Kidney (tissue), 14 donors: ENCODE results near the gene SMARCA2. TPM values are rescaled to one million over a fixed set of nuclear protein-coding genes. Genes with fewer than 3 reads are reported as not detected.

Experiments used
- DNase-seq, 5 donors: peaks; one replicate each; pipeline ENCODE4 v3.0.0-alpha.2; 2013 to 2020
- FAIRE-seq: peaks from 2 replicates; lab custom pipeline; 2012; peaks lifted over from hg19 to GRCh38; lab: Jason Lieb, UNC
- H3K27ac ChIP-seq, 2 donors: one replicate each; pipeline ENCODE4 v1.7.0; 2013; ENCODE audit warnings: low read depth in 2 of 2, low read length in 2 of 2, inconsistent platforms in 1 of 2
- H3K27me3 ChIP-seq: one replicate; pipeline ENCODE4 v1.7.1; 2013; ENCODE audit warnings: low read length, inconsistent platforms; ENCODE audit not compliant: control insufficient read depth, insufficient read depth
- H3K36me3 ChIP-seq, 3 donors: one replicate each; pipeline versions ENCODE4 v1.7.0 to v1.7.1; 2013; ENCODE audit warnings: low read length in 3 of 3, control low read depth in 1 of 3, inconsistent platforms in 1 of 3; ENCODE audit not compliant: insufficient read depth in 3 of 3, control insufficient read depth in 2 of 3
- H3K4me1 ChIP-seq, 3 donors: one replicate each; pipeline versions ENCODE4 v1.7.0 to v1.7.1; 2013; ENCODE audit warnings: low read length in 3 of 3, inconsistent platforms in 1 of 3, low read depth in 1 of 3; ENCODE audit not compliant: control insufficient read depth in 2 of 3, insufficient read depth in 2 of 3
- H3K4me3 ChIP-seq, 3 donors: one replicate each; pipeline versions ENCODE4 v1.7.0 to v1.8.1; 2013; ENCODE audit warnings: low read length in 3 of 3, control low read depth in 1 of 3, inconsistent platforms in 1 of 3
- H3K9ac ChIP-seq, 3 donors: one replicate each; pipeline versions ENCODE4 v1.7.0 to v1.7.1; 2013; ENCODE audit warnings: low read length in 3 of 3, control low read depth in 1 of 3, inconsistent platforms in 1 of 3
- H3K9me3 ChIP-seq, 3 donors: one replicate each; pipeline versions ENCODE4 v1.7.0 to v1.7.1; 2013; ENCODE audit warnings: low read length in 3 of 3, control low read depth in 1 of 3, inconsistent platforms in 1 of 3; ENCODE audit not compliant: control insufficient read depth in 2 of 3, insufficient read depth in 1 of 3
- intact Hi-C: fragments of 100-400 bp; cut with DNase I; formaldehyde crosslinking; loops from one replicate; pipeline ENCODE4 v1.11.1; 2022
- polyA plus RNA-seq: library from polyadenylated mRNA; stranded (reverse); fragments of 350-450 nt; fragmentation: Illumina TruSeq; extraction: RNeasy Lipid Tissue Mini Kit (QIAGEN cat#74804); gene quantifications from one replicate; pipeline ENCODE4 v1.2.3, GENCODE V29; 2014; ENCODE audit warnings: low read depth, low replicate concordance; ENCODE audit not compliant: insufficient read depth
- total RNA-seq: library from RNA; stranded (reverse); fragmentation: NEBNext Ultra II Directional; extraction: Animal tissue kit (Norgen Biotek cat#: 25700); gene quantifications from one replicate; pipeline ENCODE4 v1.2.1, GENCODE V29; 2021
- TF ChIP-seq, protein P1 (sequence below): IDR thresholded peaks from 3 replicates; pipeline ENCODE4 v1.5.1; 2012; ENCODE audit warnings: mild to moderate bottlenecking, moderate library complexity, borderline replicate concordance; ENCODE audit not compliant: insufficient read depth; ENCODE audit errors: extremely low read depth
- donor health status: control.
- donor health status: control.
- donor health status: control.
- donor health status: control.
- donor health status: control.
- donor health status: DM: yes; HTN: yes; CAD: no.
- donor health status: Normal renal cell carcinoma (clear cell type).

SMARCA2 gene
- total and polyA plus RNA-seq, 2 donors from 2014 or later: 54.3 to 189 TPM

DNA sequence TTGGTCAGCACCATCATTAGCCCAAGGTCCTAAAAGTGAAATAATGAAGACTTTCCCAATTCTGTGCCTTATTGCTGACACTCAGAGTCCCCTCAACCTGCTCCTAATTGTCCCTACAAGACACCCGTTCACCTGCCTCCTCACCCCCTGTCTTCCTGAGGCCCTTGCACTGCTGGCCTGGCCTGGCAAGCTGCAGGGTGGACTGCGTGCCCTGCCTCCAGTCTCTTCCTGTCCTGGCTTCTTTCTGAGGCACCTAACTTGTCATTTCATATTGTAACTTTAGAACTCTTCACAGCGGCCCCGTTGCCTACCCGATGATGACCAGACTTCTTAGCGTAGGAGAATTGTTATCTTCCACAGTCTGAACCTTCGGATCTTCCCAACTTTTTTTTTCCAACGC lies 153.9 kb downstream of the SMARCA2 start:
- Histone ChIP-seq H3K27ac (no peak overlapping the region), H3K9me3 (no peaks in the 10 kb centered on the region), H3K4me3 (no peak overlapping the region), H3K9ac (no peak overlapping the region), H3K36me3 (peaks cover 0 to 13% (median 10%) of the 10 kb centered on the region in 3 donors), H3K27me3 (no peaks in the 10 kb centered on the region), H3K4me1 (no peaks in the 10 kb centered on the region)
- DNase-seq: no peak
- TF ChIP-seq, protein P1, sequence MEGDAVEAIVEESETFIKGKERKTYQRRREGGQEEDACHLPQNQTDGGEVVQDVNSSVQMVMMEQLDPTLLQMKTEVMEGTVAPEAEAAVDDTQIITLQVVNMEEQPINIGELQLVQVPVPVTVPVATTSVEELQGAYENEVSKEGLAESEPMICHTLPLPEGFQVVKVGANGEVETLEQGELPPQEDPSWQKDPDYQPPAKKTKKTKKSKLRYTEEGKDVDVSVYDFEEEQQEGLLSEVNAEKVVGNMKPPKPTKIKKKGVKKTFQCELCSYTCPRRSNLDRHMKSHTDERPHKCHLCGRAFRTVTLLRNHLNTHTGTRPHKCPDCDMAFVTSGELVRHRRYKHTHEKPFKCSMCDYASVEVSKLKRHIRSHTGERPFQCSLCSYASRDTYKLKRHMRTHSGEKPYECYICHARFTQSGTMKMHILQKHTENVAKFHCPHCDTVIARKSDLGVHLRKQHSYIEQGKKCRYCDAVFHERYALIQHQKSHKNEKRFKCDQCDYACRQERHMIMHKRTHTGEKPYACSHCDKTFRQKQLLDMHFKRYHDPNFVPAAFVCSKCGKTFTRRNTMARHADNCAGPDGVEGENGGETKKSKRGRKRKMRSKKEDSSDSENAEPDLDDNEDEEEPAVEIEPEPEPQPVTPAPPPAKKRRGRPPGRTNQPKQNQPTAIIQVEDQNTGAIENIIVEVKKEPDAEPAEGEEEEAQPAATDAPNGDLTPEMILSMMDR: no peak
- no peak for FAIRE-seq
- intact Hi-C loops: no loop called here

DNA sequence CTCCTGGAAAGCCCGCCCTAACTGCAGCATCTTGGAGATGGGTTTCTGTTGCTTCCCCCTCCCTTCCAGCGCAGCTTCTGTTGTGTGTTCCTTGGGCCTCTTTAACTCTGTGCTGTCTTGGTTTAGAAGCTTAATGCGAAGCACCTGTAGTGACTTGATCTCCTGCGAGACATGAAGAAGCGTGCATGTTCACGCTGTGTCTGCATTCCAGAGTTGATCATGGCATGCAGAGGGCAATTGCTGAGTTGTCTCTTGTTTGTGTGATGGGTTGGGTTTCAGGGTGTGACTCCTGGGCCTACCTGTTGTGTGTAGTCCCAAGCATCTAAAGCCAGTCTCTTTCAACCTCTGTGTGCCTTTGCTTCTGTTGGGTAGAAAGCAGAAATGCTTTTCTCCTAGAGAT lies 155.6 kb downstream of the SMARCA2 start:
- H3K9me3 ChIP-seq: no peaks in the 10 kb centered on the region
- H3K27me3 ChIP-seq: no peaks in the 10 kb centered on the region
- DNase-seq (no peak), FAIRE-seq (no peak)
- no peaks in the 10 kb centered on the region for H3K4me1 ChIP-seq
- H3K36me3 ChIP-seq: peaks cover 0 to 13% (median 10%) of the 10 kb centered on the region in 3 donors
- no peak overlapping the region for H3K27ac ChIP-seq
- no peak overlapping the region for H3K9ac ChIP-seq
- intact Hi-C loops: no loop called here
- TF ChIP-seq, protein P1: no peak
- H3K4me3 ChIP-seq: no peak overlapping the region

DNA sequence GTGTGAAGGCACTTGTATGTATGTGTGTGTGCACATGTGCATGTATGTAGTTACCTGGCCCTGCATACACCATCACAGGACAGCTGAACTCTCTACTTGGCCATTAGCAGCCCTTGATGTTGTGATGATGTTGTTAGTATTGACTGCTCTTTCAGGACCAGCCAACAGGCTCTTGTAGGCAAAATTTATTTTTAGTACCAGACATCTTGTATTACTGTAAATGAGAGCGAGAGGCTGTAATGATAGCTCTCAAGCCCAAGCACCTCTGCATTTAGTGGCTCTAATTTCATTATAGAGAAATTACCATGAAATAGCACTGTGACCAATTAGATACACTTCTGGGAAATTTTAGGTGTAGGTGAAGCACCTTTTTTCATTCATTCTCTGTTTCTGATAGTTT lies 158.0 kb downstream of the SMARCA2 start:
- Histone ChIP-seq H3K9me3 (no peaks in the 10 kb centered on the region), H3K9ac (no peak overlapping the region), H3K27ac (no peak overlapping the region), H3K27me3 (no peaks in the 10 kb centered on the region), H3K36me3 (peaks cover 0 to 13% (median 10%) of the 10 kb centered on the region in 3 donors), H3K4me3 (no peak overlapping the region), H3K4me1 (no peaks in the 10 kb centered on the region)
- intact Hi-C loops: no loop called here
- DNase-seq (no peak), FAIRE-seq (no peak)
- TF ChIP-seq, protein P1: no peak

DNA sequence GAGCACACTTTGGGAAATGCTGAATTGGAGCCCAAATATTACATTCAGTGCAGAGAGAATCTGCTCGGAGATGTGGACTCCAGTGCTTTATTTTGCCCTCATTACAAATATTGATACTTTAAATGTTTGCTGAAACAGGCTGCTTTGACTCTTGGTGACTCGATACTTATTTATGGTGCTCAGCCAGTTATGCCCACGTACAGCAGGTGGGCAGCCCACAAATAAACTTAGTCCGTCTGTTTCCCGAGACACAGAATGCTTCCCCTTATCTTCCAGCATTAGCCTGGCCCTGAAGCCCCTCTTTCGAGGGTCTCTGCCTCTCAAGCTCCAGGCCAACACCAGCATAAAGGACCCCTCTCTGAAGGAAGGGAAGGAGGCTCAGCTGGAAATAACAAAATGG lies 158.7 kb downstream of the SMARCA2 start:
- Histone ChIP-seq H3K4me3 (no peak overlapping the region), H3K4me1 (no peaks in the 10 kb centered on the region), H3K36me3 (peaks cover 0 to 10% (median 10%) of the 10 kb centered on the region in 3 donors), H3K27me3 (no peaks in the 10 kb centered on the region), H3K9me3 (no peaks in the 10 kb centered on the region), H3K27ac (no peak overlapping the region), H3K9ac (no peak overlapping the region)
- intact Hi-C loops: no loop called here
- TF ChIP-seq, protein P1: no peak
- DNase-seq: no peak
- FAIRE-seq: no peak
